Endothelial cell of umbilical vein (primary cell): ENCODE data around the gene SMARCA2. TPM values are rescaled to one million over a fixed set of nuclear protein-coding genes. Genes with fewer than 3 reads are reported as not detected.

ENCODE experiments used
- BruUV-seq: library from RNA; stranded (reverse); fragments of 400-500 nt; replicated peaks from 2 replicates; lab custom pipeline; 2021; lab: Mats Ljungman, UMichigan
- CTCF ChIA-PET: fragments of 300-600, 350-600 bp; sonication (Branson Sonifier 250); formaldehyde crosslinking; loops from one replicate; lab custom pipeline; 2021; ENCODE audit warnings: antibody characterized with exemption, inconsistent platforms; lab: Charles Lee
- POLR2A ChIA-PET: fragments of 300-600, 350-600 bp; sonication (Branson Sonifier 250); formaldehyde crosslinking; loops from one replicate; lab custom pipeline; 2021; ENCODE audit warnings: antibody characterized with exemption, inconsistent platforms; lab: Charles Lee
- DNase-seq: peaks from one replicate; pipeline ENCODE4 v3.0.0-alpha.2; 2011; ENCODE audit warnings: low read depth, low spot score
- FAIRE-seq: peaks from 2 replicates; lab custom pipeline; 2011; peaks lifted over from hg19 to GRCh38; lab: Jason Lieb, UNC
- H2AFZ ChIP-seq: 2 replicates; pipeline ENCODE4 v1.6.0; 2012; ENCODE audit warnings: low read depth, low read length, control low read depth, inconsistent platforms
- H3K27ac ChIP-seq: 2 replicates; pipeline ENCODE4 v1.5.1; 2011; ENCODE audit warnings: low read depth, mild to moderate bottlenecking, control low read depth, low read length, moderate library complexity; ENCODE audit not compliant: insufficient read depth
- H3K27me3 ChIP-seq, 2 experiments: 2 replicates each; pipeline versions ENCODE4 v1.6.0 to v1.6.1; 2011; ENCODE audit warnings: low read length in 2 of 2, mixed read lengths in 1 of 2; ENCODE audit not compliant: control insufficient read depth in 2 of 2, insufficient read depth in 2 of 2
- H3K36me3 ChIP-seq, 2 experiments: 2 replicates in 1 of 2; 3 replicates in 1 of 2; pipeline ENCODE4 v1.5.1; 2011; ENCODE audit warnings: low read length in 2 of 2, mild to moderate bottlenecking in 1 of 2, moderate library complexity in 1 of 2; ENCODE audit not compliant: control insufficient read depth in 2 of 2, insufficient read depth in 2 of 2; ENCODE audit errors: extremely low read depth in 1 of 2
- H3K4me1 ChIP-seq: 3 replicates; pipeline ENCODE4 v1.5.1; 2011; ENCODE audit warnings: mild to moderate bottlenecking, low read length; ENCODE audit not compliant: control insufficient read depth, insufficient read depth; ENCODE audit errors: extremely low read depth
- H3K4me2 ChIP-seq: 2 replicates; pipeline ENCODE4 v1.6.1; 2011; ENCODE audit warnings: low read length, control low read depth, mixed read lengths; ENCODE audit not compliant: insufficient read depth
- H3K4me3 ChIP-seq, 3 experiments: fragments of 200-600 bp in 1 of 3; sonication (generic), shearing (Covaris generic) in 1 of 3; replicated peaks in 1 of 3; 2 replicates each; pipeline ENCODE4 v1.5.1; 2011 to 2016; ENCODE audit warnings: control low read depth in 3 of 3, low read length in 3 of 3, mild to moderate bottlenecking in 2 of 3, inconsistent platforms in 1 of 3, low read depth in 1 of 3, moderate library complexity in 1 of 3; ENCODE audit not compliant: insufficient read depth in 1 of 3
- H3K79me2 ChIP-seq: 2 replicates; pipeline ENCODE4 v1.6.0; 2012; ENCODE audit warnings: low read length, inconsistent platforms; ENCODE audit not compliant: control insufficient read depth, insufficient read depth
- H3K9ac ChIP-seq: replicated peaks from 2 replicates; pipeline ENCODE3; 2011; ENCODE audit warnings: low read length, control low read depth; ENCODE audit not compliant: insufficient read depth; ENCODE audit errors: extremely low read depth
- H3K9me1 ChIP-seq: replicated peaks from 3 replicates; pipeline ENCODE4 v1.6.0; 2011; ENCODE audit warnings: mild to moderate bottlenecking, low read length; ENCODE audit not compliant: control insufficient read depth, insufficient read depth; ENCODE audit errors: extremely low read depth
- H3K9me3 ChIP-seq: replicated peaks from 2 replicates; pipeline ENCODE4 v1.5.1; 2012; ENCODE audit warnings: low read length, inconsistent platforms; ENCODE audit not compliant: control insufficient read depth, insufficient read depth
- H4K20me1 ChIP-seq: replicated peaks from 2 replicates; pipeline ENCODE3; 2011; ENCODE audit warnings: mild to moderate bottlenecking, low read length; ENCODE audit not compliant: control insufficient read depth, insufficient read depth; ENCODE audit errors: extremely low read depth
- CTCF ChIP-seq, 2 donors: IDR thresholded peaks; 1 replicate in 1 of 2; 2 replicates in 1 of 2; pipeline ENCODE4 v1.5.1; 2011; ENCODE audit warnings: low read length in 2 of 2, mild to moderate bottlenecking in 2 of 2, moderate library complexity in 2 of 2, control low read depth in 1 of 2, inconsistent platforms in 1 of 2, low read depth in 1 of 2; ENCODE audit not compliant: insufficient read depth in 1 of 2; ENCODE audit errors: extremely low read depth in 1 of 2
- EZH2 ChIP-seq: IDR thresholded peaks from 2 replicates; pipeline ENCODE4 v1.6.1; 2012; ENCODE audit warnings: borderline replicate concordance, low read depth, mild to moderate bottlenecking, moderate library complexity, low read length, inconsistent platforms; ENCODE audit not compliant: severe bottlenecking
- FOS ChIP-seq: IDR thresholded peaks from 2 replicates; pipeline ENCODE4 v1.6.1; 2011; ENCODE audit warnings: mild to moderate bottlenecking, low read length, moderate library complexity, borderline replicate concordance; ENCODE audit not compliant: insufficient read depth
- GATA2 ChIP-seq: IDR thresholded peaks from 2 replicates; pipeline ENCODE4 v1.7.0; 2011; ENCODE audit warnings: low read depth, mild to moderate bottlenecking, moderate library complexity, mixed read lengths, low read length; ENCODE audit not compliant: insufficient read length, insufficient read depth
- JUN ChIP-seq: IDR thresholded peaks from 2 replicates; pipeline ENCODE4 v1.6.1; 2011; ENCODE audit warnings: borderline replicate concordance, low read depth; ENCODE audit not compliant: insufficient read length, insufficient read depth
- MYC ChIP-seq: IDR thresholded peaks from one replicate; pipeline ENCODE4 v1.6.1; 2011; ENCODE audit warnings: mild to moderate bottlenecking, low read depth, low read length
- POLR2A ChIP-seq: IDR thresholded peaks from 2 replicates; pipeline ENCODE4 v1.6.1; 2012; ENCODE audit warnings: low read depth, mild to moderate bottlenecking, control low read depth, low read length
- POLR2AphosphoS5 ChIP-seq: IDR thresholded peaks from 2 replicates; pipeline ENCODE4 v1.6.1; 2012; ENCODE audit warnings: low read depth, mild to moderate bottlenecking, control low read depth, low read length, moderate library complexity; ENCODE audit not compliant: insufficient read depth
- dilution Hi-C: fragments of 300-500 bp; cut with MboI; formaldehyde crosslinking; loops from one replicate; pipeline ENCODE4 v1.15.0; 2019; ENCODE audit warnings: low sequenced_read_pairs; ENCODE audit not compliant: extremely low pct_ligation_motif_present
- intact Hi-C: fragments of 100-400 bp; cut with micrococcal nuclease; formaldehyde crosslinking; loops from one replicate; pipeline ENCODE4 v1.10.0; 2022
- polyA plus RNA-seq, 4 experiments: library from polyadenylated mRNA; depleted of rRNA in 3 of 4; stranded (reverse) in 3 of 4; unstranded in 1 of 4; fragments of >200 nt; gene quantifications; 2 replicates each; pipeline versions ENCODE4 v1.2.1 to v1.2.3, GENCODE V29; 2011 to 2012; ENCODE audit warnings: missing spikeins in 1 of 4
- total RNA-seq: library from RNA; stranded (reverse); gene quantifications from 2 replicates; pipeline ENCODE4 v1.2.3, GENCODE V29; 2021
- TF ChIP-seq, protein P1 (sequence below): IDR thresholded peaks from 2 replicates; pipeline ENCODE4 v1.6.1; 2011; ENCODE audit not compliant: insufficient read depth, insufficient read length

SMARCA2 gene
- total and polyA plus RNA-seq, 2 donors (not counting 3 experiments of a cell fraction or from before 2014, with no cell fraction given): 54.5 to 79.9 TPM

DNA sequence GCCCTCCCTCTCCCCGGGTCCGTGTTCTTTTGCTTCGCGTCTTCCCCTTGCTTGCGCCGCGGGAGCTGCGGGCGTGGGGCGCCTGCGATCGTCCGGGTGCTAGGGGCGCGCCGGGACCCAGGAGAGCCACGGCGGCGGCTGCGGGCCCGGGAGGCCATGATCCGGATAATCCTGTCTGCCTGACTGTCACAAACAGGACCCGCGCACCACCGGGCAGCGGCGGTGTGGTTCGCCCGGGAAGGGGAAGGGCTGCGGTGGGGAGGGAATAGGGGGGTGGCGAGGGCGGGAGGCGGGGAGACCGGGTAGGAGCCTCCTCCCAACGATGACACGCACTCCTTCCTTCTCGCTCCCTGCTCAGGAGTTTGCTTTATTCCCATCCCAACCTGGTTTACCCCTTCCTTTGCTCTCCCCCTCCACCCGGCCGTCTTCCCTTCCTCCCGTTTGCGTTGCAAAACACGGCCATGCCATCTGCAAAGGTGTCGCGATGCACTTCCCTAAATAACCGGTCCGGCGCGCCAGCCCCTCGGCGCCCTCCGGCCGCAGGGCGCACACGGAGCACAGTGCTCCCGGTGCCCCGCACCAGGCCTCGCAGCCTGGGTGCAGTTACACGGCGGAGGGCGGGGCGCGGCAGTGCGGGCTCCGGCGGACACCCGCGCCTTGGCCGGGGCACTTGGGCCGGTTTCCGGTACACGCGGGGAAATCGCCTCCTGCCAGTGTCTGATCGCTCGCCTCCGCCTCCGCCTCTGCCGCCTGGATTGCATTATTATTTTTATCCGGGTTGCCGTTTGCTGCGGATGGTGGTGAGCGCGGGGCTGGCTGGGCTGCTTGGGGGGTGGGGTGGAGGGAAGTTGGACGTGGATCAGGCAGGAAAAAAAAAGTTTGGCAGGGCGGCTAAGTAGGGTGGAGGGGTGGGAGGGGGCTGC is 1.5 kb downstream of the SMARCA2 start:
- Histone ChIP-seq H3K36me3 (no peaks in the 10 kb centered on the region), H3K79me2 (peaks cover 26% of the 10 kb centered on the region), H3K27me3 (peaks cover 2 to 6% of the 10 kb centered on the region in 2 experiments), H3K9me1 (no peaks in the 10 kb centered on the region), H3K9ac (peak overlapping the region; percentile 78), H3K4me2 (peak overlapping the region; percentile 89), H2AFZ (peak overlapping the region; percentile 87), H4K20me1 (no peaks in the 10 kb centered on the region), H3K9me3 (no peaks in the 10 kb centered on the region), H3K4me1 (peaks cover 21% of the 10 kb centered on the region), H3K4me3 (peak overlapping the region; percentile 63 to 86 (median 86)), H3K27ac (peak overlapping the region; percentile 66)
- dilution Hi-C loops (no loop called here), intact Hi-C loops (loop anchor here (1.0 to 5.0 kb wide), 4 partner anchors 10 to 1320 kb away; no protein-coding TSS in a partner anchor)
- no TSS peak for BruUV-seq
- TF ChIP-seq EZH2 (no peak), CTCF (IDR thresholded peaks at IDR 0.05; ENCODE audit: extremely low read depth in 1 of 2, insufficient read depth in 1 of 2, low read depth in 1 of 2, low read length in 2 of 2) (peak in 1 of 2 donors; percentile 2), POLR2AphosphoS5 (no peak), POLR2A (peak; percentile 46), GATA2 (no peak), JUN (no peak), MYC (no peak), FOS (no peak)
- TF ChIP-seq, protein P1, sequence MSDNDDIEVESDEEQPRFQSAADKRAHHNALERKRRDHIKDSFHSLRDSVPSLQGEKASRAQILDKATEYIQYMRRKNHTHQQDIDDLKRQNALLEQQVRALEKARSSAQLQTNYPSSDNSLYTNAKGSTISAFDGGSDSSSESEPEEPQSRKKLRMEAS: no peak
- DNase-seq: peak; percentile 58
- POLR2A ChIA-PET: no interaction called here
- FAIRE-seq: peak; percentile 26
- CTCF ChIA-PET: interaction anchor here (1.5 to 2.8 kb wide), 2 partner anchors 10 to 71 kb away, joined by 5 to 13 read pairs; no protein-coding TSS in a partner anchor
